Measurements from ENCODE around the gene MBD5. TPM values are rescaled to one million over a fixed set of nuclear protein-coding genes. Genes with fewer than 3 reads are reported as not detected.

Gene MBD5
- total and polyA plus RNA-seq, 12 donors: 5.6 to 61.7 (median 40.5) TPM

GRCh38 chr2:148515976-148516375 is 495.1 kb downstream of the MBD5 start:
- intact Hi-C loops (cut with DNase I): no loop called here
- TF ChIP-seq CTCF (IDR thresholded peaks at IDR 0.05) (no peak), POLR2A (IDR thresholded peaks at IDR 0.05) (no peak)
- no peak for DNase-seq
- Histone ChIP-seq H3K27me3 (no peaks in the 10 kb centered on the region), H3K9me3 (replicated peaks in 1 of 3) (no peaks in the 10 kb centered on the region), H3K27ac (no peak overlapping the region), H3K4me3 (no peak overlapping the region), H3K36me3 (replicated peaks in 1 of 2) (no peaks in the 10 kb centered on the region), H3K4me1 (replicated peaks in 1 of 2) (no peaks in the 10 kb centered on the region)
- 82 to 92% (median 85%) methylated on average over 2 of the region's 2 CpGs for WGBS, 4 donors

- Histone ChIP-seq H3K27me3 (no peaks in the 10 kb centered on the region), H3K4me1 (replicated peaks in 1 of 2) (no peaks in the 10 kb centered on the region), H3K9me3 (replicated peaks in 1 of 3) (no peaks in the 10 kb centered on the region), H3K36me3 (replicated peaks in 1 of 2) (no peaks in the 10 kb centered on the region), H3K4me3 (no peak overlapping the region), H3K27ac (no peak overlapping the region)
- TF ChIP-seq POLR2A (IDR thresholded peaks at IDR 0.05) (no peak), CTCF (IDR thresholded peaks at IDR 0.05) (no peak)
- WGBS, 4 donors: 90 to 94% (median 91%) methylated on average over 2 of the region's 2 CpGs
- DNase-seq: no peak
- intact Hi-C loops (cut with DNase I): no loop called here
Observed at GRCh38 chr2:148517296-148517695, 496.4 kb downstream of the MBD5 start.

GRCh38 chr2:148517822-148518221 is 496.9 kb downstream of the MBD5 start:
- Histone ChIP-seq H3K27me3 (no peaks in the 10 kb centered on the region), H3K36me3 (replicated peaks in 1 of 2) (no peaks in the 10 kb centered on the region), H3K4me1 (replicated peaks in 1 of 2) (no peaks in the 10 kb centered on the region), H3K27ac (no peak overlapping the region), H3K4me3 (no peak overlapping the region), H3K9me3 (replicated peaks in 1 of 3) (no peaks in the 10 kb centered on the region)
- intact Hi-C loops (cut with DNase I): no loop called here
- TF ChIP-seq POLR2A (IDR thresholded peaks at IDR 0.05) (no peak), CTCF (IDR thresholded peaks at IDR 0.05) (no peak)
- 92 to 97% (median 96%) methylated on average over 5 of the region's 5 CpGs for WGBS, 4 donors
- no peak for DNase-seq

- 94 to 97% (median 96%) methylated on average over 7 of the region's 7 CpGs for WGBS, 4 donors
- TF ChIP-seq POLR2A (IDR thresholded peaks at IDR 0.05): no peak
- TF ChIP-seq CTCF (IDR thresholded peaks at IDR 0.05): no peak
- intact Hi-C loops (cut with DNase I): no loop called here
- Histone ChIP-seq H3K9me3 (replicated peaks in 1 of 3) (no peaks in the 10 kb centered on the region), H3K4me3 (no peak overlapping the region), H3K36me3 (replicated peaks in 1 of 2) (no peaks in the 10 kb centered on the region), H3K27ac (no peak overlapping the region), H3K27me3 (no peaks in the 10 kb centered on the region), H3K4me1 (replicated peaks in 1 of 2) (no peaks in the 10 kb centered on the region)
- no peak for DNase-seq
Observed at GRCh38 chr2:148519013-148519412, 498.1 kb downstream of the MBD5 start.

Data from adrenal gland (tissue), 12 donors.